ENCODE measurements around the gene MYRIP.
"Not testable (repeated sequence)": the region's sequence is repeated elsewhere in the genome, so short reads cannot be mapped to it uniquely, and the experiment has no call there.

Gene MYRIP

GRCh38 chr3:40083066-40083465 is 273.7 kb downstream of the MYRIP start:
- DNase-seq (ENCODE audit: low read depth), result no peak

- not testable (repeated sequence) for DNase-seq (ENCODE audit: low read depth)
These were observed 275.0 kb downstream of the MYRIP start for GRCh38 chr3:40084424-40084823.

- DNase-seq (ENCODE audit: low read depth), result no peak
These were observed 277.8 kb downstream of the MYRIP start for GRCh38 chr3:40086890-40087883.

- no peak for DNase-seq (ENCODE audit: low read depth)
These were observed 279.2 kb downstream of the MYRIP start for GRCh38 chr3:40088527-40089170.

GRCh38 chr3:40096661-40097111 is 287.3 kb downstream of the MYRIP start:
- peak; percentile 44 for DNase-seq (ENCODE audit: low read depth)

- no peak for DNase-seq (ENCODE audit: low read depth)
These were observed 288.0 kb downstream of the MYRIP start for GRCh38 chr3:40097131-40098117.

- no peak for DNase-seq (ENCODE audit: low read depth)
These were observed 288.9 kb downstream of the MYRIP start for GRCh38 chr3:40098261-40098759.

GRCh38 chr3:40099871-40100270 is 290.5 kb downstream of the MYRIP start:
- no peak for DNase-seq (ENCODE audit: low read depth)

GRCh38 chr3:40102182-40102581 is 292.8 kb downstream of the MYRIP start:
- DNase-seq (ENCODE audit: low read depth), result no peak

GRCh38 chr3:40103829-40104228 is 294.4 kb downstream of the MYRIP start:
- DNase-seq (ENCODE audit: low read depth), result no peak

GRCh38 chr3:40104441-40104840 is 295.0 kb downstream of the MYRIP start:
- no peak for DNase-seq (ENCODE audit: low read depth)

- DNase-seq (ENCODE audit: low read depth), result no peak
These were observed 299.2 kb downstream of the MYRIP start for GRCh38 chr3:40108643-40109042.

GRCh38 chr3:40109641-40110490 is 300.5 kb downstream of the MYRIP start:
- no peak for DNase-seq (ENCODE audit: low read depth)

- DNase-seq (ENCODE audit: low read depth), result peak; percentile 65
These were observed 307.2 kb downstream of the MYRIP start for GRCh38 chr3:40116478-40117177.

- no peak for DNase-seq (ENCODE audit: low read depth)
These were observed 308.7 kb downstream of the MYRIP start for GRCh38 chr3:40118091-40118490.

- no peak for DNase-seq (ENCODE audit: low read depth)
These were observed 310.8 kb downstream of the MYRIP start for GRCh38 chr3:40120067-40120692.

- DNase-seq (ENCODE audit: low read depth), result peak; percentile 81
These were observed 311.4 kb downstream of the MYRIP start for GRCh38 chr3:40120806-40121205.

- DNase-seq (ENCODE audit: low read depth), result no peak
These were observed 315.5 kb downstream of the MYRIP start for GRCh38 chr3:40124918-40125317.

GRCh38 chr3:40128166-40128565 is 318.8 kb downstream of the MYRIP start:
- no peak for DNase-seq (ENCODE audit: low read depth)

GRCh38 chr3:40129510-40129909 is 320.1 kb downstream of the MYRIP start:
- no peak for DNase-seq (ENCODE audit: low read depth)
